GM12878 (cell line): ENCODE data around the gene ATP8A1.
A peak's percentile ranks its signal among the peaks of the same experiment; 100 is the strongest.

Experiments used
- CTCF ChIP-seq, 3 experiments: IDR thresholded peaks in 2 of 3; conservative IDR thresholded peaks in 1 of 3; 2 replicates each; pipeline ENCODE4 v1.5.1; 2011; ENCODE audit warnings: low read depth in 3 of 3, low read length in 3 of 3, mild to moderate bottlenecking in 3 of 3, control low read depth in 2 of 3, moderate library complexity in 2 of 3, inconsistent platforms in 1 of 3, mixed read lengths in 1 of 3; ENCODE audit not compliant: control insufficient read depth in 2 of 3, insufficient read depth in 1 of 3; ENCODE audit errors: extremely low read depth in 1 of 3
- EP300 ChIP-seq, 2 experiments: fragments of 150-350 bp in 1 of 2; IDR thresholded peaks; 2 replicates each; pipeline ENCODE4 v1.6.1; 2011 to 2012; ENCODE audit warnings: low read depth in 2 of 2, low read length in 2 of 2, borderline replicate concordance in 1 of 2, improper control_type of control experiment in 1 of 2, inconsistent platforms in 1 of 2; ENCODE audit not compliant: control insufficient read depth in 1 of 2
- POLR2AphosphoS5 ChIP-seq: IDR thresholded peaks from 2 replicates; pipeline ENCODE4 v1.6.1; 2011; ENCODE audit warnings: mild to moderate bottlenecking, low read length, inconsistent platforms
- TF ChIP-seq, protein P1 (sequence below): fragments of 450-650 bp; IDR thresholded peaks from 2 replicates; pipeline ENCODE4 v1.6.1; 2017; ENCODE audit warnings: mild to moderate bottlenecking

DNA sequence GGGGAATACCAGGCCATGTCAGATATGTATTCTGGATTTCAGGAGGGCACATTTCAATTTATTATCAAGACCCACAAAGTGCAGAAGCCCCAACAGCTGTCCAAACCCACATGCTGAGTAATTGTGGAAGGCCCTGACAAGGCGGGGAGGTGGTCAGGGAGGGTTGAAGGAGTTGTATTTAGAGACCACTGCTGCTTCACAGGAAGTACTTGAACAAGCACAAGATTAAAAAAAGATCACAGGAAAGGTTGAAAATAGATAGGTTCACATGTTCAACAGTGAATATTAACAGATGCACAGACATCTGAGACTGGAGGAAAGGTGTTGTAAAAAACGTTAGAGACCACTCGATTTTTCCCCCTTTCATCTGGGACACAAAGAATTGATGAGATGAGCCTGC is 17.9 kb downstream of the ATP8A1 start:
- TF ChIP-seq EP300 (IDR thresholded peaks at IDR 0.05; ENCODE audit: borderline replicate concordance in 1 of 2, control insufficient read depth in 1 of 2, low read depth in 2 of 2, low read length in 2 of 2) (peak; percentile 81 to 96), POLR2AphosphoS5 (peak; percentile 52; the same call in 1 of the 2 replicates), CTCF (IDR thresholded peaks at IDR 0.05 in 2 of 3, conservative IDR thresholded peaks at IDR 0.05 in 1 of 3; ENCODE audit: control insufficient read depth in 2 of 3, extremely low read depth in 1 of 3, insufficient read depth in 1 of 3, low read depth in 3 of 3, low read length in 3 of 3) (no peak)
- TF ChIP-seq, protein P1, sequence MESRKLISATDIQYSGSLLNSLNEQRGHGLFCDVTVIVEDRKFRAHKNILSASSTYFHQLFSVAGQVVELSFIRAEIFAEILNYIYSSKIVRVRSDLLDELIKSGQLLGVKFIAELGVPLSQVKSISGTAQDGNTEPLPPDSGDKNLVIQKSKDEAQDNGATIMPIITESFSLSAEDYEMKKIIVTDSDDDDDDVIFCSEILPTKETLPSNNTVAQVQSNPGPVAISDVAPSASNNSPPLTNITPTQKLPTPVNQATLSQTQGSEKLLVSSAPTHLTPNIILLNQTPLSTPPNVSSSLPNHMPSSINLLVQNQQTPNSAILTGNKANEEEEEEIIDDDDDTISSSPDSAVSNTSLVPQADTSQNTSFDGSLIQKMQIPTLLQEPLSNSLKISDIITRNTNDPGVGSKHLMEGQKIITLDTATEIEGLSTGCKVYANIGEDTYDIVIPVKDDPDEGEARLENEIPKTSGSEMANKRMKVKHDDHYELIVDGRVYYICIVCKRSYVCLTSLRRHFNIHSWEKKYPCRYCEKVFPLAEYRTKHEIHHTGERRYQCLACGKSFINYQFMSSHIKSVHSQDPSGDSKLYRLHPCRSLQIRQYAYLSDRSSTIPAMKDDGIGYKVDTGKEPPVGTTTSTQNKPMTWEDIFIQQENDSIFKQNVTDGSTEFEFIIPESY: no peak
